Heart left ventricle (tissue), 16 donors: ENCODE data around the gene ACSL4. TPM values are rescaled to one million over a fixed set of nuclear protein-coding genes. Genes with fewer than 3 reads are reported as not detected.
"Not testable (repeated sequence)": the region's sequence is repeated elsewhere in the genome, so short reads cannot be mapped to it uniquely, and the experiment has no call there.

Experiments
- ATAC-seq, 4 donors: fragments of 200-7000 bp; cut with Tn5 transposase; one replicate each; pipeline ENCODE4 v1.9.1; 2020 to 2022; ENCODE audit warnings: moderate library complexity in 4 of 4, mild to moderate bottlenecking in 3 of 4, moderate number of reproducible peaks in 1 of 4
- DNase-seq, 5 donors: peaks; one replicate each; pipeline ENCODE4 v3.0.0-alpha.2; 2020
- H3K27ac ChIP-seq, 12 donors: fragments of 200-600 bp; sonication (generic) in 4 of 12; one replicate each; pipeline versions ENCODE4 v1.5.0 to v1.8.0; 2016 to 2022; ENCODE audit warnings: mild to moderate bottlenecking in 2 of 12
- H3K27me3 ChIP-seq, 9 donors: fragments of 200-600 bp; sonication (generic) in 2 of 9; one replicate each; pipeline versions ENCODE4 v1.5.1 to v1.8.0; 2016 to 2022; ENCODE audit warnings: mild to moderate bottlenecking in 3 of 9
- H3K36me3 ChIP-seq, 9 donors: fragments of 200-600 bp; sonication (generic) in 2 of 9; one replicate each; pipeline versions ENCODE4 v1.5.0 to v1.8.0; 2018 to 2022; ENCODE audit warnings: mild to moderate bottlenecking in 2 of 9
- H3K4me1 ChIP-seq, 12 donors: fragments of 200-600 bp; sonication (generic) in 4 of 12; one replicate each; pipeline versions ENCODE4 v1.5.0 to v1.8.0; 2016 to 2022; ENCODE audit warnings: mild to moderate bottlenecking in 3 of 12
- H3K4me3 ChIP-seq, 12 donors: fragments of 200-600 bp; sonication (generic) in 4 of 12; one replicate each; pipeline versions ENCODE4 v1.5.0 to v1.8.0; 2017 to 2022; ENCODE audit warnings: mild to moderate bottlenecking in 9 of 12, moderate library complexity in 4 of 12
- H3K9me3 ChIP-seq, 12 donors: fragments of 200-600 bp; sonication (generic) in 4 of 12; one replicate each; pipeline versions ENCODE4 v1.5.0 to v1.8.0; 2016 to 2022; ENCODE audit warnings: mild to moderate bottlenecking in 1 of 12
- POLR2A ChIP-seq, 2 donors: fragments of 450-650 bp; IDR thresholded peaks; one replicate each; pipeline ENCODE4 v1.6.1; 2017; ENCODE audit warnings: antibody characterized with exemption in 2 of 2, mild to moderate bottlenecking in 2 of 2, moderate library complexity in 2 of 2
- WGBS, 4 donors: extraction: QIAGEN DNeasy Blood & Tissue Kit in 2 of 4; methylation state at CpG; one replicate each; pipeline versions ENCODE4 v1.1.5 to v1.1.7; 2013 to 2018; 5-methylcytosine and 5-hydroxymethylcytosine counted together
- intact Hi-C, 10 donors: fragments of 100-400 bp; cut with DNase I; formaldehyde crosslinking; loops; one replicate each; pipeline versions ENCODE4 v1.11.1 to v1.14.2; 2022
- polyA plus RNA-seq, 2 donors: library from polyadenylated mRNA; stranded (reverse); fragments of 200-250 nt; gene quantifications; one replicate each; pipeline ENCODE4 v1.2.3, GENCODE V29; 2013
- total RNA-seq, 9 donors: library from RNA; depleted of rRNA in 2 of 9; stranded (reverse); fragments of >200 nt in 2 of 9; fragmentation: NEBNext Ultra II Directional in 3 of 9; extraction: Animal tissue kit (Norgen Biotek cat#: 25700) in 3 of 9; gene quantifications; one replicate each; pipeline versions ENCODE4 v1.1.0 to v1.2.4, GENCODE V29; 2016 to 2023
- TF ChIP-seq, protein P1 (sequence below), 12 donors: fragments of 200-600 bp; sonication (generic) in 4 of 12; IDR thresholded peaks; one replicate each; pipeline versions ENCODE4 v1.5.0 to v1.8.0; 2018 to 2022; ENCODE audit warnings: antibody characterized with exemption in 12 of 12, mild to moderate bottlenecking in 5 of 12
- donor health status: ischemic (EF 13 %, LVEDD 7.1; RV severe dilation, severe dysfunction).
- donor health status: healthy with polysubstance abuse.
- donor health status: DM: no; HTN: yes; CAD: no.
- donor health status: DM: no; HTN: no; CAD: no.
- donor health status: ischemic (EF 25% LVEDD 6.9; RV normal size, moderate dysfunction).
- donor health status: ischemic (EF 25% LVEDD 5.7; RV mildly dilated, moderate dysfunction).
- donor health status: healthy.
- donor health status: DM: yes; HTN: yes; CAD: no.
- donor health status: ischemic (EF 35%, LVEDD 5.7; RV mildly dilated, moderate dysfunction).
- donor health status: nonischemic (EF 11% LVEDD 7.7; RV severe dilation, severe dysfunction).
- donor health status: DM: yes; HTN: yes; CAD: no.
- donor health status: PGD.
- donor health status: ischemic (EF 29% LVEDD 5.4; RV normal size, mild dysfunction).
- donor health status: nonischemic (EF 23%, LVEDD 6.1; RV moderate dilation, normal function).

Gene ACSL4
- total and polyA plus RNA-seq, 11 donors: 11.7 to 68.7 (median 54.9) TPM

DNA sequence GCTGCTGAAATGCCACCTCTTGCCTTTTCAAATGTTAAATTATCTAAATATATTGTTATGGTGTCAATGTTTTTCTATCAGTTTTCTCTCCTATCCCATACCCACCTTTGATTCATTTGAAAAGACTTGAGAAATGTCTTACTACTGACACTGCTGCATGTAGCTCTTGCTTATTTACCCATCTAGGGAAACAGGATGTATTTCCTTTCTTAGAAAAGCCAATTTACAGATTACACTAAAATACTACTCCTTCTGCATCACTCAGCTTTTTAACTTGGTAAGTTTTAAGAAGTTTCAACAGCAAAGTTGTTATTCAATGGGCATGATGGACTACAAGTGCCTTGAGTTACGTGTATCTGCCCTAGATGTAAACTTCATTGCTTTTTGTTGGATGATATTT is 94.9 kb downstream of the ACSL4 start:
- Histone ChIP-seq H3K4me1 (no peaks in the 10 kb centered on the region), H3K4me3 (no peak overlapping the region), H3K9me3 (no peaks in the 10 kb centered on the region), H3K36me3 (peaks cover 0 to 7% (median 0%) of the 10 kb centered on the region in 9 donors), H3K27me3 (peaks cover 0 to 2% (median 0%) of the 10 kb centered on the region in 9 donors), H3K27ac (no peak overlapping the region)
- DNase-seq: no peak
- TF ChIP-seq, protein P1, sequence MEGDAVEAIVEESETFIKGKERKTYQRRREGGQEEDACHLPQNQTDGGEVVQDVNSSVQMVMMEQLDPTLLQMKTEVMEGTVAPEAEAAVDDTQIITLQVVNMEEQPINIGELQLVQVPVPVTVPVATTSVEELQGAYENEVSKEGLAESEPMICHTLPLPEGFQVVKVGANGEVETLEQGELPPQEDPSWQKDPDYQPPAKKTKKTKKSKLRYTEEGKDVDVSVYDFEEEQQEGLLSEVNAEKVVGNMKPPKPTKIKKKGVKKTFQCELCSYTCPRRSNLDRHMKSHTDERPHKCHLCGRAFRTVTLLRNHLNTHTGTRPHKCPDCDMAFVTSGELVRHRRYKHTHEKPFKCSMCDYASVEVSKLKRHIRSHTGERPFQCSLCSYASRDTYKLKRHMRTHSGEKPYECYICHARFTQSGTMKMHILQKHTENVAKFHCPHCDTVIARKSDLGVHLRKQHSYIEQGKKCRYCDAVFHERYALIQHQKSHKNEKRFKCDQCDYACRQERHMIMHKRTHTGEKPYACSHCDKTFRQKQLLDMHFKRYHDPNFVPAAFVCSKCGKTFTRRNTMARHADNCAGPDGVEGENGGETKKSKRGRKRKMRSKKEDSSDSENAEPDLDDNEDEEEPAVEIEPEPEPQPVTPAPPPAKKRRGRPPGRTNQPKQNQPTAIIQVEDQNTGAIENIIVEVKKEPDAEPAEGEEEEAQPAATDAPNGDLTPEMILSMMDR (IDR thresholded peaks at IDR 0.05): no peak
- no peak for TF ChIP-seq POLR2A (IDR thresholded peaks at IDR 0.05)
- WGBS, 4 donors: 69 to 99% (median 84%) methylated on average over 1 of the region's 1 CpG
- ATAC-seq: no peak
- intact Hi-C loops: no loop called here

DNA sequence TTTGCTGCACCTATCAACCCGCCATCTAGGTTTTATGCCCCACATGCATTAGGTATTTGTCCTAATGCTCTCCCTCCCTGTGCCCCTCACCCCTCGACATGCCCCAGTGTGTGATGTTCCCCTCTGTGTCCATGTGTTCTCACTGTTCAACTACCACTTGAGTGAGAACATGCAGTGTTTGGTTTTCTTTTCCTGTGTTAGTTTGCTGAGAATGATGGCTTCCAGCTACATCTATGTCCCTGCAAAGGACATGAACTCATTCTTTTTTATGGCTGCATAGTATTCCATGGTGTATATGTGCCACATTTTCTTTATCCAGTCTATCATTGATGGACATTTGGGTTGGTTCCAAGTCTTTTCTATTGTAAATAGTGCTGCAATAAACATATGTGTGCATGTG is 95.6 kb downstream of the ACSL4 start:
- H3K4me1 ChIP-seq, ATAC-seq, H3K4me3 ChIP-seq, H3K27ac ChIP-seq, H3K27me3 ChIP-seq, H3K9me3 ChIP-seq, H3K36me3 ChIP-seq, intact Hi-C loops, DNase-seq: not testable (repeated sequence)
- WGBS, 4 donors: 75 to 96% (median 88%) methylated on average over 2 of the region's 2 CpGs

DNA sequence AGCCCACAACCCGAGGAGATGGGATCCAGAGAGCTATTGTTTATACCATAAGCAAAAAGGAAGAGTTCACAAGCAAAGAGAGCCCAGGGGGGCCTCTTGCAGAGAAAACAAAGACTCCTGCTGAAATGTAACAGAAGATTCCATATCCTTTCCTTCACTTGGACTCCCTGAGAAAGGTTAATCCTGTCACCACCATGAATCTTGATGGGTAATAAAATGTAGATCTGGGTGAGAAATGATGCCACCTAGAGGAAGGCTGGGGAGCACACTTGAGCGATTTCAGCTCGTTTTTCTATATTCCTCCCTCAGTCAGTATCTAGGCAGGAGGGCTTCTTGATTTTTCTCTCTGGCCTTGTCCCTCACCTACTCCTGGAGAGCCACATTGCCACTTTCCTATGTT is 97.9 kb downstream of the ACSL4 start:
- ATAC-seq: no peak

DNA sequence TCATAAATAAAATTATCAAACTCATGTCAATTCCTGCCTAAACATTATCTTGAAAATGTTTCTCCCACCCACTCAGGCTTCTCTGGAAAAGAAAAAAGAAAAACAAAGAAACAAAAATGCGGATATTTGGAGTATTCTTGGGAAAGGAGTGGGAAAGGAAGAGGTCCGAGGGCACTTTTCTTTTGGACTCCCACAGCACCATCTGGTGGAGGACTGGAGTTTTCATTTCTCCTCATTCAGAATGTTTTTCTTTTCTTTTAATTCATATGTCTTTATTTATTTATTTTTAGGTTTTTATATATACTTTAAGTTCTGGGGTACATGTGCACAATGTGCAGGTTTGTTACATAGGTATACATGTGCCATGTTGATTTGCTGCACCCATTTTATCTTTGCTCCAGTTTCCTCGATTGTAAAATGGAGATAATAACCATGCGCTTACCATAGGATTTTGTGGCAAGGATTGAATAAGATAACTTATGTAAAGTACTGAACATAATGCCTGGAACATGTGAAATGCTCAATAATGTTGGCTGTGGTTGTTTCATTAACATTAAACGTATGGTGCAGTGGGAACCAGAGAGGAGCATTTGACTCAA is 100.1 kb downstream of the ACSL4 start:
- Histone ChIP-seq H3K36me3 (no peaks in the 10 kb centered on the region), H3K4me3 (no peak overlapping the region), H3K4me1 (no peaks in the 10 kb centered on the region), H3K9me3 (no peaks in the 10 kb centered on the region), H3K27me3 (peaks cover 0 to 10% (median 0%) of the 10 kb centered on the region in 9 donors), H3K27ac (no peak overlapping the region)
- DNase-seq (no peak), ATAC-seq (no peak)
- intact Hi-C loops: loop anchor here in 8 of 10 donors (2.0 to 5.0 kb wide), 3 partner anchors 144 to 146 kb away; no protein-coding TSS in a partner anchor
- TF ChIP-seq POLR2A (IDR thresholded peaks at IDR 0.05): no peak
- TF ChIP-seq, protein P1 (IDR thresholded peaks at IDR 0.05): peak in 11 of 12 donors; percentile 24 to 52 (median 46)
- 43 to 51% (median 47%) methylated on average over 5 of the region's 5 CpGs for WGBS, 4 donors

More for the DNA sequence above, 97.9 kb downstream of the ACSL4 start:
- Histone ChIP-seq H3K27me3 (peaks cover 0 to 10% (median 0%) of the 10 kb centered on the region in 9 donors), H3K4me3 (no peak overlapping the region), H3K36me3 (no peaks in the 10 kb centered on the region), H3K27ac (no peak overlapping the region), H3K9me3 (no peaks in the 10 kb centered on the region), H3K4me1 (no peaks in the 10 kb centered on the region)
- TF ChIP-seq POLR2A (IDR thresholded peaks at IDR 0.05): no peak
- TF ChIP-seq, protein P1 (IDR thresholded peaks at IDR 0.05): peak in 11 of 12 donors; percentile 17 to 42 (median 33)
- 16 to 34% (median 24%) methylated on average over 3 of the region's 3 CpGs for WGBS, 4 donors
- intact Hi-C loops: loop anchor here in 1 of 10 donors (2.0 kb wide), 1 partner anchor 148 kb away; no protein-coding TSS in a partner anchor
- DNase-seq: no peak
